AG04449 (cell line): ENCODE data around the gene ELOB.

ENCODE experiments used
- CTCF ChIA-PET: fragments of 350-600 bp; formaldehyde crosslinking; extraction: SDS; loops from one replicate; lab custom pipeline; 2021; ENCODE audit warnings: antibody characterized with exemption; lab: Yijun Ruan, JAX
- POLR2A ChIA-PET: fragments of 400-600, 350-600 bp; formaldehyde crosslinking; extraction: SDS; loops from one replicate; lab custom pipeline; 2020; ENCODE audit warnings: antibody characterized with exemption, inconsistent platforms; lab: Yijun Ruan, JAX
- DNase-seq: peaks from one replicate; pipeline ENCODE4 v3.0.0-alpha.2; 2010; ENCODE audit warnings: low read depth, low spot score
- H3K4me3 ChIP-seq: 2 replicates; pipeline ENCODE4 v1.5.1; 2011; ENCODE audit warnings: low read depth, mild to moderate bottlenecking, control low read depth, low read length
- TF ChIP-seq, protein P1 (sequence below): IDR thresholded peaks from one replicate; pipeline ENCODE4 v1.5.1; 2011; ENCODE audit warnings: mild to moderate bottlenecking, moderate library complexity, low read length, control low read depth, inconsistent platforms; ENCODE audit not compliant: insufficient read depth; ENCODE audit errors: missing control alignments

ELOB gene

DNA sequence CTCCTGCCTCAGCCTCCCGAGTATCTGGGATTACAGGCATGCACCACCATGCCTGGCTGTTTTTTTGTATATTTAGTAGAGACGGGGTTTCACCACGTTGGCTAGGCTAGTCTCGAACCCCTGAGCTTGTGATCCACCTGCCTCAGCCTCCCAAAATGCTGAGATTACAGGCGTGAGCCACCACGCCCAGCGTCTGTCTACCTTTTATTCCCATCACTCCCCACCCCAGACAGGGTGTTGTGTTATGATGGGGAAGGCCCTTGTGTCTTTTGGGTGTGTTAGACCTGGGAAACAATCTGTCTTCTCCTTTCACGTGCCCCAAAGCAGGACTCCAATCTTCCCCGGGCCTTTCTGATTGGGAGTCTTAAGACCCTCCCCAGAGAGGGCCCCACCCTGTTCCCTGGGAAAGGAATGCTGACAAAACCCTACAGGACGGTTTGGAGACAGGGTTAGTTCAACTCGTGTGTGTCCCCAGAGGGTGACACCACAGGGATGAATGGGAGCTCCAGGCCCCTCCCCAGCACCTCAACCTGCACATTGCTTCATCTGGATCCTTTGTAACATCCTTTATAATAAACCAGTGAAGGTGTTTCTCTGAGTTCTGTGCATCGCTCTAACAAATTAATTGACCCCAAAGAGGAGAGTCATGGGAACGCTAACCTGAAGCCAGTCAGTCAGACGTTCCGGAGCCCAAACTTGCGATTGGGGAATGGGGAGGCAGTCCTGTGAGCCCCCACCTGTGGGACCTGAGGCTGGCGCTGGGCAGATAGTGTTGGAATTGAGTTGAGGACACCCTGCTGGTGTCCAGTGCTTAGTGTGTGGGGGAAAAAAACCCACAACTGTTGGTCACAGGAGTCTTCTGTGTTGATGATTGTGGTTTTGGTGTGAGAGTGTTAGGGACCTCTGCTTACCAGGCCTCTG, 3.2 kb upstream of the ELOB start:
- ChIA-PET POLR2A (no interaction called here), CTCF (interaction anchor here (0.7 kb wide), 2 partner anchors 84 to 88 kb away, joined by 3 read pairs; no protein-coding TSS in a partner anchor)
- TF ChIP-seq, protein P1, sequence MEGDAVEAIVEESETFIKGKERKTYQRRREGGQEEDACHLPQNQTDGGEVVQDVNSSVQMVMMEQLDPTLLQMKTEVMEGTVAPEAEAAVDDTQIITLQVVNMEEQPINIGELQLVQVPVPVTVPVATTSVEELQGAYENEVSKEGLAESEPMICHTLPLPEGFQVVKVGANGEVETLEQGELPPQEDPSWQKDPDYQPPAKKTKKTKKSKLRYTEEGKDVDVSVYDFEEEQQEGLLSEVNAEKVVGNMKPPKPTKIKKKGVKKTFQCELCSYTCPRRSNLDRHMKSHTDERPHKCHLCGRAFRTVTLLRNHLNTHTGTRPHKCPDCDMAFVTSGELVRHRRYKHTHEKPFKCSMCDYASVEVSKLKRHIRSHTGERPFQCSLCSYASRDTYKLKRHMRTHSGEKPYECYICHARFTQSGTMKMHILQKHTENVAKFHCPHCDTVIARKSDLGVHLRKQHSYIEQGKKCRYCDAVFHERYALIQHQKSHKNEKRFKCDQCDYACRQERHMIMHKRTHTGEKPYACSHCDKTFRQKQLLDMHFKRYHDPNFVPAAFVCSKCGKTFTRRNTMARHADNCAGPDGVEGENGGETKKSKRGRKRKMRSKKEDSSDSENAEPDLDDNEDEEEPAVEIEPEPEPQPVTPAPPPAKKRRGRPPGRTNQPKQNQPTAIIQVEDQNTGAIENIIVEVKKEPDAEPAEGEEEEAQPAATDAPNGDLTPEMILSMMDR = no peak
- H3K4me3 ChIP-seq = no peak overlapping the region
- DNase-seq = no peak

DNA sequence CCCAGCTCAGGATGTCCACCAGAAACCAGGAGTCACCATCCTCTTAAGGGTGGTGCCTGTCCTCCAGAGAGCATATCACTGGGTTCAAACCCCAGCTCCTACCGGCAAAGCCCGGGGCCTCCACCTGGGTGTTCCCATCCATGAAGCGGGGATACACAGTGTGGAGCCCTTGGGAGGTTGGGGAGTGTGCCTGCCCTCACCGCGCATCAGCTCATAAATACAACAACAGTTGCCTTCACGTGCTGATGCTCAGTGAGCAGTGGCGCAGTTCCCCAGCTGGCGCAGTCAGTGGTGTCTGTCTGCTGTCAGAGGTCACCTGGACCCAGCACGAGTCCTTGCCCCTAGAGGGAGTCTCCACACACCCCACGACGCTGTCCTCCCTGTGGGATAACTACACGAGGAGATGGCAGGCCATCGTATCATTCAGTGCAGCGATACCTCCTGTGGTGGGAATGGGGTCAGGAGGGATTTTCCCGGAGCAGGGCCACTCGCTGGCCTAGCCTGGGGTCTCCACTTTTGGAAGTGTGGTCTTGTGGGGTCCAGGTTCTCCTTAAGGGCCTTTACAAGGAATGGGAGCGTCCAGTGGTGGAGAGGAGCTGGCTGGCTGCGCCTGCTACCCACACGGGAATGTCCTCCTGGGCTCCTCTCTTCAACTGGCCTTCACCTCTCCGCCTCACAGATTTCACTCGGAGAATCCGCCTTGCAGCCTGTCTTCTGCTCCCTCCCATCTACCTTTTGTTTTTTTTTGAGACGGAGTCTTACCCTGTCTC, 2.3 kb upstream of the ELOB start:
- ChIA-PET POLR2A (no interaction called here), CTCF (interaction anchor here (0.7 to 2.1 kb wide), 5 partner anchors 85 to 141 kb away, joined by 3 to 10 read pairs (median 4); no protein-coding TSS in a partner anchor)
- TF ChIP-seq, protein P1 = no peak
- H3K4me3 ChIP-seq = no peak overlapping the region; the same call in 1 of the 2 replicates
- DNase-seq = no peak

DNA sequence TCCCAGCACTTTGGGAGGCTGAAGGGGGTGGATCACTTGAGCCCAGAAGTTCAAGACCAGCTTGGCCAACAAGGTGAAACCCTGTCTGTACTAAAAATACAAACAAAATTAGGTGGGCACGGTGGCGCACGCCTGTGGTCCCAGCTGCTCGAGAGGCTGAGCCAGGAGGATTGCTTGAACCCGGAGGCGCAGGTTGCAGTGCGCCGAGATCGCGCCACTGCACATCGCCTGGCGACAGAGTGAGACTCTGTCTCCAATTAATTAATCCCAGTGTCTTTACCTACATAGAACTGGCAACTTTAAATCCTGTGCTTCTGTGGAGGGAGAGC, 1.5 kb upstream of the ELOB start:
- no peak for DNase-seq
- ChIA-PET POLR2A (interaction anchor here (3.3 kb wide), 1 partner anchor 89 kb away, joined by 12 read pairs; no protein-coding TSS in a partner anchor), CTCF (interaction anchor here (0.6 to 2.1 kb wide), 5 partner anchors 75 to 142 kb away, joined by 3 to 10 read pairs (median 4); no protein-coding TSS in a partner anchor)
- TF ChIP-seq, protein P1 = no peak
- peak overlapping the region; percentile 96 for H3K4me3 ChIP-seq

DNA sequence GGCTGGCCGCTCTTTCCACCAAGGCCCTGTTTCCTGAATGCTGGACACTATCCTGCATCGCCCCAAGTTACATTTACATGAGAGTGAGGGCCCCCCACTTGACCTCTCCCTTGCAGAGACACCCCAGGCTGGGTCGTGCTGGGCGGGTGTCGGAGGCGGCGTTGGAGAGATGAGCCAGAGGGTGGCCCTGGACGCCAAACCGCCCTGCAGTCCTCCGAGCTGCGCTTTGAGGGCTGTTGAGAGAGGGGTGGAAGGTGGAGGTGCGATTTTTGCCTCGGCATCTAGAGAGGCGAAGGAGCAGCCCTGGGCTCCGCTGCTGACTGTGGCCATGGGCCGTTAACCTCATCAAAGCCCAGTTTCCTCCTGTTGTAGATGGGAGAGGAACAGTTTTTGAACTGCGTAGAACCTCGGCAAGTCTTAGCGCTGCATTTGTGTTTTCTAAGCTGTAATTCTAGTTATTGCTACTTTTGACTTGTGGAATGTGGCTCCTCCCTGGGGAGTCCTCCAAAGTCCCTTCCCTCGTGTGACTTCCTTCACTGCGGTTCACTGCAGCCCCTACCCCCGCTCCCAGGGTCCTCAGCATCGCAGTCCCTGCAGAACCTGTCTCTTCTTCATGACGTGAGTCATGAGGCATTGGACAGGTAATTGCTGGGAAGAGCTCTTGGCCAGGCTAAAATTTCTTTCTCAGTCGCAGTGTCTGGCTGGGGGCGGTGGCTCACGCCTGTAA, 986 bp upstream of the ELOB start:
- TF ChIP-seq, protein P1 = no peak
- ChIA-PET CTCF (interaction anchor here (0.6 to 2.1 kb wide), 7 partner anchors 44 to 286 kb away, joined by 3 to 10 read pairs (median 3); no protein-coding TSS in a partner anchor), POLR2A (interaction anchor here (0.6 to 3.3 kb wide), 3 partner anchors 25 to 132 kb away, joined by 4 to 12 read pairs (median 6); partner anchors contain the start of gene SRRM2)
- H3K4me3 ChIP-seq = peak overlapping the region; percentile 96
- no peak for DNase-seq

DNA sequence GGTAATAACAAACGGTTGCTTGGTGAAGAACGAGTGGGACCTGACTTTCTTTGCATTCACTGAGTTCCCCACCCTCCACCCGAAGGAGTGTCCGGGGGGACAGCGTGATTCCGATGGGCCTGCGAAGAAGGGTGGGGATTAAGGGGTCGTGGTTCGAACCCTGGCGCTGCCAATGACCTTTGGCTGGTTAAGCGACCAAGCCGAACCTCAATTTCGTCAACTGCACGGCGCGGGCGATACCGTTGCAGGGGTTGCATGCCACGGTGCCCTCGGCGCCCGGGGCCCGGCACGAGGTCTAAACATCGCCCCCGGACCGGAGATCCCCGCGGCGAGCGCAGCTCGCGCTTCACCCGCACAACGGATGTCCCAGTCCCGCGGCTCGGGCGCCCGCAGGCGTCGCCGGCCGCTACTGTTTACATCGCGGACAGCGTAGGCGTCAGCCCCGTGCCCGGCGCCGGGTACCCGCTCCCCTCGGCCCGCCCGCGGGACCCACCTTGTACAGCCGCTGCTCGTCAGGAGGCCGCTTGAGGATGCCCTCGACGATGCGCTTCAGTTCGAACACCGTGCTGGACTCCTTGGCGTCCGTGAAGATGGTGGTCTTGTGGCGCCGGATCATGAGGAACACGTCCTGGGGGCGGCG, 460 bp downstream of the ELOB start:
- ChIA-PET POLR2A (interaction anchor here (0.7 to 3.3 kb wide), 4 partner anchors 23 to 94 kb away, joined by 3 to 12 read pairs (median 8); partner anchors contain the start of genes KCTD5 and SRRM2), CTCF (interaction anchor here (1.1 to 1.4 kb wide), 4 partner anchors 24 to 94 kb away, joined by 3 to 8 read pairs (median 4); partner anchors contain the start of gene SRRM2)
- TF ChIP-seq, protein P1 = no peak
- no peak for DNase-seq
- peak overlapping the region; percentile 87 for H3K4me3 ChIP-seq
